Osteoblast (primary cell): ENCODE measurements around the gene DUSP19. TPM values are rescaled to one million over a fixed set of nuclear protein-coding genes. Genes with fewer than 3 reads are reported as not detected.

Source experiments
- DNase-seq: peaks from one replicate; pipeline ENCODE4 v3.0.0; 2011; ENCODE audit warnings: low spot score, mixed read lengths; ENCODE audit not compliant: insufficient read length; ENCODE audit errors: missing footprints
- H2AFZ ChIP-seq: 2 replicates; pipeline ENCODE4 v1.6.0; 2011; ENCODE audit warnings: mild to moderate bottlenecking, low read length
- H3K27ac ChIP-seq: 2 replicates; pipeline ENCODE4 v1.5.1; 2011; ENCODE audit warnings: mild to moderate bottlenecking, low read depth, low read length, moderate library complexity
- H3K27me3 ChIP-seq: 2 replicates; pipeline ENCODE4 v1.6.0; 2012; ENCODE audit warnings: mild to moderate bottlenecking, control low read depth, inconsistent platforms, low read length, moderate library complexity; ENCODE audit not compliant: insufficient read depth
- H3K36me3 ChIP-seq: 2 replicates; pipeline ENCODE4 v1.5.1; 2011; ENCODE audit warnings: mild to moderate bottlenecking, low read length, control low read depth, moderate library complexity; ENCODE audit not compliant: insufficient read depth
- H3K4me1 ChIP-seq: 2 replicates; pipeline ENCODE4 v1.5.1; 2011; ENCODE audit warnings: mild to moderate bottlenecking, low read length, control low read depth, moderate library complexity; ENCODE audit not compliant: insufficient read depth
- H3K4me2 ChIP-seq: 2 replicates; pipeline ENCODE4 v1.6.0; 2011; ENCODE audit warnings: mild to moderate bottlenecking, low read length; ENCODE audit not compliant: insufficient read depth
- H3K4me3 ChIP-seq: fragments of 200-600 bp; sonication (generic); 3 replicates; pipeline ENCODE4 v1.5.1; 2012; ENCODE audit warnings: mild to moderate bottlenecking, low read length, inconsistent platforms; ENCODE audit not compliant: insufficient read depth
- H3K79me2 ChIP-seq: 2 replicates; pipeline ENCODE4 v1.6.0; 2012; ENCODE audit warnings: mild to moderate bottlenecking, low read length, control low read depth, inconsistent platforms; ENCODE audit not compliant: insufficient read depth
- H3K9me3 ChIP-seq: 2 replicates; pipeline ENCODE4 v1.5.1; 2011; ENCODE audit warnings: low read depth, low read length, control low read depth
- H4K20me1 ChIP-seq: 2 replicates; pipeline ENCODE4 v1.6.0; 2012; ENCODE audit warnings: mild to moderate bottlenecking, low read length, control low read depth; ENCODE audit not compliant: insufficient read depth
- total RNA-seq: library from RNA; depleted of rRNA; stranded (reverse); fragments of >200 nt; gene quantifications from 2 replicates; pipeline ENCODE4 v1.2.3, GENCODE V29; 2012
- TF ChIP-seq, protein P1 (sequence below): IDR thresholded peaks from 2 replicates; pipeline ENCODE4 v1.5.1; 2011; ENCODE audit warnings: mild to moderate bottlenecking, low read depth, low read length, moderate library complexity; ENCODE audit errors: extremely low read depth

Gene DUSP19
- total RNA-seq, 1 donor: 2.9 TPM

DNA sequence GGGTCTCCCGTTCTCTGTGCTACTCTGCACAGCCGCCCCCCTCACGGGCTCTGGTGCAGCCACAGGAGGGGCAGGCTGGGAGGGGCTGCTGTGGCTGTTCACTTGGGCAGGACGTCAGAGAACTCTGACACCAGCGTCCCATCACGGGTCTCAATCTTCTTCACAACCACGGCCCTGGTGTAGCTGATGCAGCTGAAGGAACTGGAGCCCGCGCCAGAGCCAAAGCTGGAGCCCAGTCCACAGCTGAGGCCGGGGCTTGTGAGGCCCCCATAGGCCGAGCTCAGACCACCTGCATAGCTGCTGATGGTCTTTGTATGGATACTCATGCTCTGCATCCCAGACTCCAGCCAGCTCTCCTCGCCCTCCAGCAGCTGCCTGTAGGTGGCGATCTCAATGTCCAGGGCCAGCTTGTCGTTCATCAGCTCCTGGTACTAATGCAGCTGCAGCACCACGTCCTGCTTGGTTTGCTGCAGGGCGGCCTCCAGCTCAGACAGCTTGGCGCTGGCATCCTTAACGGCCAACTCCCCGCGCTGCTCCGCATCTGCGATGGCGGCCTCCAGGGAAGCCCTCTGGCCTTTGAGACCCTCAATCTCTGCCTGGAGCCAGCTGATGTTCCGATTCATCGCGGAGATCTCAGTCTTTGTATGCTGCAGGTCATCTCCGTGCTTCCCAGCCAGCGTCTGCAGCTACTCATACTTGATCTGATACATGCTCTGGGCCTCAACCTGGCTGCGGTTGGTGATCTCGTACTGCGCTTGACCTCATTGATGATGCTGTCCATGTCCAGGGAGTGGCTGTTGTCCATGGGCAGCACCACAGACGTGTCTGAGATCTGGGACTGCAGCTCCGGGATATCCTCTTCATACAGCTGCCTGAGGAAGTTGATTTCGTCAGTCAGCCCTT is 7.4 kb upstream of the DUSP19 start:
- Histone ChIP-seq H3K36me3 (no peaks in the 10 kb centered on the region), H3K4me3 (no peak overlapping the region), H3K27me3 (peaks cover 9% of the 10 kb centered on the region), H2AFZ (peak overlapping the region; percentile 44), H3K4me1 (no peaks in the 10 kb centered on the region), H3K79me2 (no peaks in the 10 kb centered on the region), H4K20me1 (no peaks in the 10 kb centered on the region), H3K27ac (no peak overlapping the region), H3K9me3 (no peaks in the 10 kb centered on the region), H3K4me2 (no peak overlapping the region)
- peak; percentile 87 for DNase-seq
- TF ChIP-seq, protein P1, sequence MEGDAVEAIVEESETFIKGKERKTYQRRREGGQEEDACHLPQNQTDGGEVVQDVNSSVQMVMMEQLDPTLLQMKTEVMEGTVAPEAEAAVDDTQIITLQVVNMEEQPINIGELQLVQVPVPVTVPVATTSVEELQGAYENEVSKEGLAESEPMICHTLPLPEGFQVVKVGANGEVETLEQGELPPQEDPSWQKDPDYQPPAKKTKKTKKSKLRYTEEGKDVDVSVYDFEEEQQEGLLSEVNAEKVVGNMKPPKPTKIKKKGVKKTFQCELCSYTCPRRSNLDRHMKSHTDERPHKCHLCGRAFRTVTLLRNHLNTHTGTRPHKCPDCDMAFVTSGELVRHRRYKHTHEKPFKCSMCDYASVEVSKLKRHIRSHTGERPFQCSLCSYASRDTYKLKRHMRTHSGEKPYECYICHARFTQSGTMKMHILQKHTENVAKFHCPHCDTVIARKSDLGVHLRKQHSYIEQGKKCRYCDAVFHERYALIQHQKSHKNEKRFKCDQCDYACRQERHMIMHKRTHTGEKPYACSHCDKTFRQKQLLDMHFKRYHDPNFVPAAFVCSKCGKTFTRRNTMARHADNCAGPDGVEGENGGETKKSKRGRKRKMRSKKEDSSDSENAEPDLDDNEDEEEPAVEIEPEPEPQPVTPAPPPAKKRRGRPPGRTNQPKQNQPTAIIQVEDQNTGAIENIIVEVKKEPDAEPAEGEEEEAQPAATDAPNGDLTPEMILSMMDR: peak; percentile 65

DNA sequence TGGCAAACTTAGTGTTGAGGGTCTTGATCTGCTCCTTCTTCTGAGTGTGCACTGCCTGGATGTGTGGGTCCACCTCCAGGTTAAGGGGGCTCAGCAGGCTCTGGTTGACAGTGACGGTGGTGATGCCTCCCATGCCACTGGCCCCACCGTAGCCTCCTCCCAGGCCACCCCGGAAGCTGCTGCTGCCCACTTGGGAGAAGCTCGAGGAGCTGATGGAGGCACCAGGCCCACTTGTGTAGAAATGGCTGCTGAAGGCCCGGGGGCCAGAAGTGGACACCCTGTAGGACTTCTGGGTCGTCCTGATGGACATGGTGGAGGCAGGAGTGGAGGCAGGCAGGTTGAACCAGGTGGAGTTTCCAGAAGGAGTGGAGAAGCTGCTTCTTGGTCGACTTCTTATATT is 6.4 kb upstream of the DUSP19 start:
- H3K4me3 ChIP-seq: no peak overlapping the region
- no peak for DNase-seq
- H3K36me3 ChIP-seq: no peaks in the 10 kb centered on the region
- no peaks in the 10 kb centered on the region for H3K4me1 ChIP-seq
- H3K4me2 ChIP-seq: no peak overlapping the region
- H4K20me1 ChIP-seq: no peaks in the 10 kb centered on the region
- H3K9me3 ChIP-seq: no peaks in the 10 kb centered on the region
- no peak overlapping the region for H2AFZ ChIP-seq
- peaks cover 11% of the 10 kb centered on the region for H3K27me3 ChIP-seq
- no peak overlapping the region for H3K27ac ChIP-seq
- no peaks in the 10 kb centered on the region for H3K79me2 ChIP-seq
- TF ChIP-seq, protein P1: no peak

DNA sequence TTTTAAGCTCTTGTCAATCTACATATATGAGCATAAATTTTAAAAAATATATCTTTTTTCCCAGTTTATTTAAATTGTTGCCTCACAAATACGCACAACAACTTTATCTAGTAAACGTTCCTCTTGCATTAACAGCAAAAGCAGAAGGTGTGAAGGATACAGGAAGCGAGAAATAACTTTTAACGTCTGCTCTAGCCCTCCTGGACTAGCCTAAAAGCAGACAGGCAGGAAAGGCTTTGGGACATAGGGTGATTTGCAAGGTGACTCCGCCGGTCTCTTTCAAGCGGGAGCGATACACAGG is 434 bp upstream of the DUSP19 start:
- H4K20me1 ChIP-seq: no peaks in the 10 kb centered on the region
- H3K79me2 ChIP-seq: no peaks in the 10 kb centered on the region
- H3K4me3 ChIP-seq: peak overlapping the region; percentile 78
- no peak for DNase-seq
- TF ChIP-seq, protein P1: no peak
- peak overlapping the region; percentile 91 for H3K4me2 ChIP-seq
- no peaks in the 10 kb centered on the region for H3K36me3 ChIP-seq
- H3K9me3 ChIP-seq: no peaks in the 10 kb centered on the region
- peaks cover 7% of the 10 kb centered on the region for H3K4me1 ChIP-seq
- peak overlapping the region; percentile 56 for H3K27ac ChIP-seq
- H3K27me3 ChIP-seq: peaks cover 11% of the 10 kb centered on the region
- H2AFZ ChIP-seq: peak overlapping the region; percentile 92

DNA sequence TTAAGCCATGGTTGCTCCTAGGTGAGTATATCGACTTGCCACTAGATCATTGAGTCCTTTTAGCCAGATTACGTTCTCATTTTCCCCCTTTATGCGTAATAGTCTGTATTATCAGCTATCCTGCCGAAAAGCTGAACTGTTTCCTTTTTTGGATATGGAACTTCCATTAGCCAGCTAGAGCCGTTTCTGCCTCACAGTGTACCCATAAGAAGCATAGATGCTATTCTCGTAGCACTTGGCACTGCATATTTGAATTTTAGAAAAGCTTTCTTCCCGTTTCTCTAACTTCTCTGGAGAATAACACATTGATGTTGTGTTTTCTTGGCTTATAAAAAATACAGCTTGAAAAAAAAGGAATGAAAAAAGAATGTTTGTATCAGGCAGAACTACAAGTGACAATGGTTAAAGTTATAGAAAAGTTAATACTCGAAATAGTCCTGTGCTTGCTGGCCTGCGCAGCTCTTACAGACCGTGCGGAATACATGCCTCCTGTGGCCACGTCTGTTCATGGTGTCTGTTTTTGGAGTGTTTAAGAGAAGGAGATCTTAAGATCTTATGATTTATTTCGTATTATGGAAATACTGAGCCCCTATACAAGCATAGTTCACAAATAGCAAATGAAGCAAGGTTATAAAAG is 710 bp downstream of the DUSP19 start:
- Histone ChIP-seq H3K27me3 (peaks cover 11% of the 10 kb centered on the region), H3K36me3 (no peaks in the 10 kb centered on the region), H2AFZ (peak overlapping the region; percentile 92), H3K79me2 (no peaks in the 10 kb centered on the region), H3K4me1 (peaks cover 7% of the 10 kb centered on the region), H3K4me3 (peak overlapping the region; percentile 78), H4K20me1 (no peaks in the 10 kb centered on the region), H3K9me3 (no peaks in the 10 kb centered on the region), H3K4me2 (peak overlapping the region; percentile 91), H3K27ac (peak overlapping the region; percentile 56)
- DNase-seq: no peak
- TF ChIP-seq, protein P1: no peak
